Astrocyte of the spinal cord (primary cell): ENCODE measurements around the gene NSL1.

Experiments
- DNase-seq: peaks from one replicate; pipeline ENCODE4 v3.0.0; 2011; ENCODE audit warnings: low read depth, low spot score
- H3K4me3 ChIP-seq: 2 replicates; pipeline ENCODE4 v1.5.1; 2011; ENCODE audit warnings: low read depth, mild to moderate bottlenecking, low read length, moderate library complexity
- CTCF ChIP-seq: IDR thresholded peaks from 2 replicates; pipeline ENCODE4 v1.5.1; 2012; ENCODE audit warnings: low read depth, mild to moderate bottlenecking, low read length, inconsistent platforms
- in situ Hi-C: cut with HindIII; loops from 2 replicates; pipeline ENCODE4 v1.10.0; 2017; ENCODE audit warnings: low sequenced_read_pairs

NSL1 gene

GRCh38 chr1:212692774-212693644 lies 98.6 kb downstream of the NSL1 start:
- no peak overlapping the region for H3K4me3 ChIP-seq
- DNase-seq: no peak
- in situ Hi-C loops: no loop called here
- no peak for TF ChIP-seq CTCF

GRCh38 chr1:212691561-212692071 lies 100.0 kb downstream of the NSL1 start:
- in situ Hi-C loops: no loop called here
- no peak overlapping the region for H3K4me3 ChIP-seq

GRCh38 chr1:212690816-212691403 lies 100.7 kb downstream of the NSL1 start:
- no peak for DNase-seq
- in situ Hi-C loops: no loop called here
- H3K4me3 ChIP-seq: no peak overlapping the region
- no peak for TF ChIP-seq CTCF

More at GRCh38 chr1:212691561-212692071, 100.0 kb downstream of the NSL1 start:
- TF ChIP-seq CTCF: no peak
- no peak for DNase-seq

- no peak for DNase-seq
- H3K4me3 ChIP-seq: no peak overlapping the region
- no peak for TF ChIP-seq CTCF
- in situ Hi-C loops: no loop called here
Observed at GRCh38 chr1:212689758-212690529, 101.6 kb downstream of the NSL1 start.

- no peak overlapping the region for H3K4me3 ChIP-seq
- no peak for DNase-seq
- in situ Hi-C loops: no loop called here
- no peak for TF ChIP-seq CTCF
Observed at GRCh38 chr1:212689196-212689725, 102.3 kb downstream of the NSL1 start.
